H9 (cell line): ENCODE data around the gene CDK14. TPM values are rescaled to one million over a fixed set of nuclear protein-coding genes. Genes with fewer than 3 reads are reported as not detected.
A peak's percentile ranks its signal among the peaks of the same experiment; 100 is the strongest.

Experiments used
- DNase-seq: peaks from one replicate; pipeline ENCODE4 v3.0.0-alpha.2; 2017
- H2AFZ ChIP-seq: one replicate; pipeline ENCODE4 v1.6.1; 2013; ENCODE audit warnings: mild to moderate bottlenecking, low read length, control low read depth, moderate library complexity
- H2AK5ac ChIP-seq: 2 replicates; pipeline ENCODE4 v1.6.1; 2013; ENCODE audit warnings: low read length, control low read depth, mixed read lengths; ENCODE audit not compliant: insufficient read length
- H2BK120ac ChIP-seq: one replicate; pipeline ENCODE4 v1.6.1; 2013; ENCODE audit warnings: low read depth, mild to moderate bottlenecking, low read length, control low read depth, inconsistent platforms; ENCODE audit not compliant: poor library complexity, severe bottlenecking
- H2BK12ac ChIP-seq: 2 replicates; pipeline ENCODE4 v1.6.1; 2013; ENCODE audit warnings: low read length, control low read depth, mixed read lengths, low read depth; ENCODE audit not compliant: insufficient read length
- H2BK15ac ChIP-seq: 2 replicates; pipeline ENCODE4 v1.6.1; 2013; ENCODE audit warnings: low read depth, low read length, control low read depth
- H2BK20ac ChIP-seq: one replicate; pipeline ENCODE4 v1.6.1; 2013; ENCODE audit warnings: low read depth, mild to moderate bottlenecking, low read length, control low read depth, inconsistent platforms; ENCODE audit not compliant: poor library complexity, severe bottlenecking
- H2BK5ac ChIP-seq: 2 replicates; pipeline ENCODE4 v1.6.1; 2013; ENCODE audit warnings: low read length, control low read depth, mixed read lengths; ENCODE audit not compliant: insufficient read length
- H3K14ac ChIP-seq: 2 replicates; pipeline ENCODE4 v1.6.1; 2013; ENCODE audit warnings: low read length, control low read depth; ENCODE audit not compliant: insufficient read depth
- H3K18ac ChIP-seq: 2 replicates; pipeline ENCODE4 v1.6.1; 2013; ENCODE audit warnings: low read depth, mild to moderate bottlenecking, mixed read lengths, low read length, control low read depth; ENCODE audit not compliant: insufficient read length
- H3K23ac ChIP-seq: 2 replicates; pipeline ENCODE4 v1.6.1; 2013; ENCODE audit warnings: low read length, control low read depth, mixed read lengths, low read depth; ENCODE audit not compliant: insufficient read length
- H3K23me2 ChIP-seq: 2 replicates; pipeline ENCODE4 v1.6.1; 2013; ENCODE audit warnings: low read depth, mild to moderate bottlenecking, mixed read lengths, low read length, control low read depth; ENCODE audit not compliant: insufficient read length, poor library complexity, severe bottlenecking
- H3K27ac ChIP-seq: 2 replicates; pipeline ENCODE4 v1.5.1; 2013; ENCODE audit warnings: low read length, control low read depth, mixed read lengths, low read depth; ENCODE audit not compliant: insufficient read length
- H3K27me3 ChIP-seq: 2 replicates; pipeline ENCODE4 v1.6.1; 2013; ENCODE audit warnings: low read length, control low read depth, inconsistent platforms; ENCODE audit not compliant: insufficient read depth
- H3K4ac ChIP-seq: 2 replicates; pipeline ENCODE4 v1.6.1; 2013; ENCODE audit warnings: low read depth, mild to moderate bottlenecking, control low read depth, inconsistent platforms, low read length, moderate library complexity
- H3K4me1 ChIP-seq: 2 replicates; pipeline ENCODE4 v1.6.1; 2013; ENCODE audit warnings: low read length, control low read depth, inconsistent platforms; ENCODE audit not compliant: insufficient read depth
- H3K4me2 ChIP-seq: 2 replicates; pipeline ENCODE4 v1.6.1; 2013; ENCODE audit warnings: low read length, control low read depth, mixed read lengths; ENCODE audit not compliant: insufficient read length, insufficient read depth
- H3K56ac ChIP-seq: 2 replicates; pipeline ENCODE4 v1.6.1; 2013; ENCODE audit warnings: low read depth, mild to moderate bottlenecking, mixed read lengths, low read length, control low read depth; ENCODE audit not compliant: insufficient read length
- H3K79me1 ChIP-seq: 2 replicates; pipeline ENCODE4 v1.6.1; 2013; ENCODE audit warnings: low read depth, mild to moderate bottlenecking, moderate library complexity, low read length, control low read depth, inconsistent platforms; ENCODE audit not compliant: insufficient read depth, poor library complexity, severe bottlenecking
- H3K79me2 ChIP-seq: 2 replicates; pipeline ENCODE4 v1.6.1; 2013; ENCODE audit warnings: low read length, control low read depth, inconsistent platforms; ENCODE audit not compliant: insufficient read depth
- H3K9ac ChIP-seq: 2 replicates; pipeline ENCODE4 v1.6.1; 2013; ENCODE audit warnings: low read length, control low read depth, mixed read lengths; ENCODE audit not compliant: insufficient read length; ENCODE audit errors: extremely low read depth
- H3K9me3 ChIP-seq: one replicate; pipeline ENCODE4 v1.6.1; 2013; ENCODE audit warnings: low read depth, low read length, inconsistent platforms; ENCODE audit not compliant: control insufficient read depth
- H3T11ph ChIP-seq: one replicate; pipeline ENCODE4 v1.6.1; 2013; ENCODE audit warnings: mild to moderate bottlenecking, low read length, control low read depth, inconsistent platforms
- H4K20me1 ChIP-seq: one replicate; pipeline ENCODE4 v1.6.1; 2013; ENCODE audit not compliant: control insufficient read depth, insufficient read length, insufficient read depth
- H4K5ac ChIP-seq: 2 replicates; pipeline ENCODE4 v1.6.1; 2013; ENCODE audit warnings: low read depth, mild to moderate bottlenecking, mixed read lengths, low read length, control low read depth; ENCODE audit not compliant: insufficient read length
- H4K8ac ChIP-seq: replicated peaks from 2 replicates; pipeline ENCODE4 v1.6.1; 2013; ENCODE audit warnings: low read length, control low read depth, mixed read lengths, low read depth; ENCODE audit not compliant: insufficient read length
- H4K91ac ChIP-seq: 2 replicates; pipeline ENCODE4 v1.6.1; 2013; ENCODE audit warnings: low read depth, mild to moderate bottlenecking, moderate library complexity, mixed read lengths, low read length, control low read depth; ENCODE audit not compliant: insufficient read length
- H3K27ac Mint-ChIP-seq, 3 experiments: 2 replicates in 2 of 3; 3 replicates in 1 of 3; pipeline ENCODE4 v1.8.0; 2020 to 2021; ENCODE audit warnings: mixed read lengths in 3 of 3, mild to moderate bottlenecking in 1 of 3, moderate library complexity in 1 of 3
- H3K27me3 Mint-ChIP-seq: 2 replicates; pipeline ENCODE4 v1.8.0; 2021; ENCODE audit warnings: low read depth, mild to moderate bottlenecking, moderate library complexity, mixed read lengths
- H3K36me3 Mint-ChIP-seq, 3 experiments: 2 replicates in 2 of 3; 3 replicates in 1 of 3; pipeline ENCODE4 v1.8.0; 2020 to 2021; ENCODE audit warnings: low read depth in 3 of 3, mixed read lengths in 3 of 3; ENCODE audit not compliant: insufficient read depth in 1 of 3
- H3K4me1 Mint-ChIP-seq, 2 experiments: 2 replicates each; pipeline ENCODE4 v1.8.0; 2020; ENCODE audit warnings: mixed read lengths in 2 of 2
- H3K4me3 Mint-ChIP-seq, 2 experiments: 2 replicates in 1 of 2; 3 replicates in 1 of 2; pipeline ENCODE4 v1.8.0; 2020 to 2021; ENCODE audit warnings: mild to moderate bottlenecking in 2 of 2, mixed read lengths in 2 of 2, moderate library complexity in 1 of 2
- H3K9me3 Mint-ChIP-seq, 2 experiments: 2 replicates in 1 of 2; 3 replicates in 1 of 2; pipeline ENCODE4 v1.8.0; 2020; ENCODE audit warnings: mild to moderate bottlenecking in 2 of 2, mixed read lengths in 2 of 2, moderate library complexity in 1 of 2
- CTCF ChIP-seq: fragments of 200-600 bp; sonication (generic); conservative IDR thresholded peaks from 3 replicates; pipeline ENCODE4 v1.8.0; 2021; ENCODE audit warnings: antibody characterized with exemption, mild to moderate bottlenecking
- WGBS: extraction: QIAGEN DNeasy Blood & Tissue Kit; methylation state at CpG from one replicate; pipeline ENCODE4 v1.1.7; 2013; ENCODE audit warnings: missing lambda C conversion rate, low lambda C conversion rate, mixed read lengths; ENCODE audit not compliant: insufficient read length; ENCODE audit errors: extremely low coverage; 5-methylcytosine and 5-hydroxymethylcytosine counted together
- total RNA-seq: library from RNA; stranded (reverse); gene quantifications from 2 replicates; pipeline ENCODE4 v1.2.1, GENCODE V29; 2021

Gene CDK14
- total RNA-seq, 1 experiment from 2014 or later = 23.9 TPM

GRCh38 chr7:90841759-90842429 lies 245.8 kb downstream of the CDK14 start:
- Mint-ChIP-seq H3K27me3 (no peaks in the 10 kb centered on the region), H3K27ac (peak overlapping the region in 1 of 3 experiments; percentile 71; a peak in 2 of 7 replicates), H3K36me3 (peaks cover 16 to 19% (median 17%) of the 10 kb centered on the region in 3 experiments), H3K9me3 (peaks cover 15 to 18% of the 10 kb centered on the region in 2 experiments; a peak in 4 of 5 replicates), H3K4me3 (no peak overlapping the region), H3K4me1 (peaks cover 2 to 3% of the 10 kb centered on the region in 2 experiments; a peak in 2 of 4 replicates)
- Histone ChIP-seq H3K79me1 (no peaks in the 10 kb centered on the region), H4K91ac (no peak overlapping the region), H2BK5ac (no peak overlapping the region), H4K8ac (no peak overlapping the region), H2AFZ (no peak overlapping the region), H3K79me2 (no peaks in the 10 kb centered on the region), H3K9ac (no peak overlapping the region), H3K23ac (no peak overlapping the region), H2BK120ac (no peak overlapping the region), H2AK5ac (no peak overlapping the region), H3K23me2 (no peaks in the 10 kb centered on the region), H2BK15ac (no peak overlapping the region), H3T11ph (no peak overlapping the region), H3K27ac (no peak overlapping the region), H3K56ac (no peak overlapping the region), H3K4me1 (no peaks in the 10 kb centered on the region), H3K14ac (no peak overlapping the region), H3K9me3 (no peaks in the 10 kb centered on the region), H3K4me2 (no peak overlapping the region), H2BK12ac (no peak overlapping the region), H3K4ac (no peak overlapping the region), H3K27me3 (no peaks in the 10 kb centered on the region), H2BK20ac (no peak overlapping the region), H4K20me1 (no peaks in the 10 kb centered on the region), H4K5ac (no peak overlapping the region), H3K18ac (no peak overlapping the region)
- no peak for TF ChIP-seq CTCF
- DNase-seq = no peak
- no CpG with 5 or more reads among the region's 4 CpGs for WGBS
